ENCODE data around the gene MERTK.

MERTK gene

GRCh38 chr2:112019569-112019982 lies 121.2 kb downstream of the MERTK start:
- Histone ChIP-seq H3K27me3 (ENCODE audit: control insufficient read depth in 5 of 5, insufficient read depth in 4 of 5, low read length in 5 of 5) (peaks cover 0 to 2% (median 0%) of the 10 kb centered on the region in 5 donors), H3K27ac (ENCODE audit: low read depth, low read length) (no peak overlapping the region), H3K4me1 (ENCODE audit: control insufficient read depth in 5 of 5, insufficient read depth in 5 of 5, low read length in 5 of 5) (peaks cover 0 to 5% (median 0%) of the 10 kb centered on the region in 5 donors), H3K9ac (ENCODE audit: low read length in 5 of 5) (no peak overlapping the region), H3K9me3 (ENCODE audit: control insufficient read depth in 5 of 5, low read length in 5 of 5) (no peaks in the 10 kb centered on the region), H3K4me3 (ENCODE audit: low read depth in 1 of 5, low read length in 5 of 5) (no peak overlapping the region), H3K36me3 (ENCODE audit: control insufficient read depth in 5 of 5, insufficient read depth in 5 of 5, low read length in 5 of 5) (peaks cover 0 to 11% (median 3%) of the 10 kb centered on the region in 5 donors)

GRCh38 chr2:112020561-112020960 lies 122.2 kb downstream of the MERTK start:
- no peak overlapping the region for H3K4me3 ChIP-seq (ENCODE audit: low read depth in 1 of 5, low read length in 5 of 5)
- peaks cover 0 to 11% (median 3%) of the 10 kb centered on the region in 5 donors for H3K36me3 ChIP-seq (ENCODE audit: control insufficient read depth in 5 of 5, insufficient read depth in 5 of 5, low read length in 5 of 5)
- H3K9me3 ChIP-seq (ENCODE audit: control insufficient read depth in 5 of 5, low read length in 5 of 5) = no peaks in the 10 kb centered on the region
- peaks cover 0 to 2% (median 0%) of the 10 kb centered on the region in 5 donors for H3K27me3 ChIP-seq (ENCODE audit: control insufficient read depth in 5 of 5, insufficient read depth in 4 of 5, low read length in 5 of 5)
- no peak overlapping the region for H3K27ac ChIP-seq (ENCODE audit: low read depth, low read length)
- H3K9ac ChIP-seq (ENCODE audit: low read length in 5 of 5) = no peak overlapping the region
- peaks cover 0 to 5% (median 0%) of the 10 kb centered on the region in 5 donors for H3K4me1 ChIP-seq (ENCODE audit: control insufficient read depth in 5 of 5, insufficient read depth in 5 of 5, low read length in 5 of 5)

GRCh38 chr2:112021290-112021689 lies 122.9 kb downstream of the MERTK start:
- Histone ChIP-seq H3K36me3 (ENCODE audit: control insufficient read depth in 5 of 5, insufficient read depth in 5 of 5, low read length in 5 of 5) (peaks cover 0 to 11% (median 3%) of the 10 kb centered on the region in 5 donors), H3K27ac (ENCODE audit: low read depth, low read length) (no peak overlapping the region)

GRCh38 chr2:112021781-112022231 lies 123.4 kb downstream of the MERTK start:
- Histone ChIP-seq H3K4me1 (ENCODE audit: control insufficient read depth in 5 of 5, insufficient read depth in 5 of 5, low read length in 5 of 5) (peaks cover 0 to 8% (median 0%) of the 10 kb centered on the region in 5 donors), H3K9ac (ENCODE audit: low read length in 5 of 5) (no peak overlapping the region), H3K27me3 (ENCODE audit: control insufficient read depth in 5 of 5, insufficient read depth in 4 of 5, low read length in 5 of 5) (peaks cover 0 to 2% (median 0%) of the 10 kb centered on the region in 5 donors), H3K4me3 (ENCODE audit: low read depth in 1 of 5, low read length in 5 of 5) (no peak overlapping the region), H3K9me3 (ENCODE audit: control insufficient read depth in 5 of 5, low read length in 5 of 5) (no peaks in the 10 kb centered on the region), H3K27ac (ENCODE audit: low read depth, low read length) (no peak overlapping the region), H3K36me3 (ENCODE audit: control insufficient read depth in 5 of 5, insufficient read depth in 5 of 5, low read length in 5 of 5) (peaks cover 0 to 11% (median 3%) of the 10 kb centered on the region in 5 donors)

More at GRCh38 chr2:112021290-112021689, 122.9 kb downstream of the MERTK start:
- Histone ChIP-seq H3K9me3 (ENCODE audit: control insufficient read depth in 5 of 5, low read length in 5 of 5) (no peaks in the 10 kb centered on the region), H3K27me3 (ENCODE audit: control insufficient read depth in 5 of 5, insufficient read depth in 4 of 5, low read length in 5 of 5) (peaks cover 0 to 2% (median 0%) of the 10 kb centered on the region in 5 donors), H3K4me1 (ENCODE audit: control insufficient read depth in 5 of 5, insufficient read depth in 5 of 5, low read length in 5 of 5) (peaks cover 0 to 5% (median 0%) of the 10 kb centered on the region in 5 donors), H3K9ac (ENCODE audit: low read length in 5 of 5) (no peak overlapping the region), H3K4me3 (ENCODE audit: low read depth in 1 of 5, low read length in 5 of 5) (no peak overlapping the region)

GRCh38 chr2:112023707-112024106 lies 125.3 kb downstream of the MERTK start:
- peaks cover 0 to 8% (median 0%) of the 10 kb centered on the region in 5 donors for H3K4me1 ChIP-seq (ENCODE audit: control insufficient read depth in 5 of 5, insufficient read depth in 5 of 5, low read length in 5 of 5)
- H3K9me3 ChIP-seq (ENCODE audit: control insufficient read depth in 5 of 5, low read length in 5 of 5) = no peaks in the 10 kb centered on the region
- no peak overlapping the region for H3K27ac ChIP-seq (ENCODE audit: low read depth, low read length)
- no peak overlapping the region for H3K9ac ChIP-seq (ENCODE audit: low read length in 5 of 5)
- no peak overlapping the region for H3K4me3 ChIP-seq (ENCODE audit: low read depth in 1 of 5, low read length in 5 of 5)
- peaks cover 0 to 11% (median 3%) of the 10 kb centered on the region in 5 donors for H3K36me3 ChIP-seq (ENCODE audit: control insufficient read depth in 5 of 5, insufficient read depth in 5 of 5, low read length in 5 of 5)
- H3K27me3 ChIP-seq (ENCODE audit: control insufficient read depth in 5 of 5, insufficient read depth in 4 of 5, low read length in 5 of 5) = peaks cover 0 to 2% (median 0%) of the 10 kb centered on the region in 5 donors

- Histone ChIP-seq H3K36me3 (ENCODE audit: control insufficient read depth in 5 of 5, insufficient read depth in 5 of 5, low read length in 5 of 5) (peaks cover 0 to 11% (median 3%) of the 10 kb centered on the region in 5 donors), H3K4me3 (ENCODE audit: low read depth in 1 of 5, low read length in 5 of 5) (no peak overlapping the region), H3K27me3 (ENCODE audit: control insufficient read depth in 5 of 5, insufficient read depth in 4 of 5, low read length in 5 of 5) (peaks cover 0 to 2% (median 0%) of the 10 kb centered on the region in 5 donors), H3K9me3 (ENCODE audit: control insufficient read depth in 5 of 5, low read length in 5 of 5) (no peaks in the 10 kb centered on the region), H3K4me1 (ENCODE audit: control insufficient read depth in 5 of 5, insufficient read depth in 5 of 5, low read length in 5 of 5) (peaks cover 0 to 8% (median 0%) of the 10 kb centered on the region in 5 donors), H3K27ac (ENCODE audit: low read depth, low read length) (no peak overlapping the region), H3K9ac (ENCODE audit: low read length in 5 of 5) (no peak overlapping the region)
Measured at GRCh38 chr2:112024231-112024630, 125.8 kb downstream of the MERTK start.

GRCh38 chr2:112024896-112025491 lies 126.6 kb downstream of the MERTK start:
- H3K27ac ChIP-seq (ENCODE audit: low read depth, low read length) = no peak overlapping the region
- no peak overlapping the region for H3K9ac ChIP-seq (ENCODE audit: low read length in 5 of 5)
- no peak overlapping the region for H3K4me3 ChIP-seq (ENCODE audit: low read depth in 1 of 5, low read length in 5 of 5)
- peaks cover 0 to 8% (median 0%) of the 10 kb centered on the region in 5 donors for H3K4me1 ChIP-seq (ENCODE audit: control insufficient read depth in 5 of 5, insufficient read depth in 5 of 5, low read length in 5 of 5)
- H3K36me3 ChIP-seq (ENCODE audit: control insufficient read depth in 5 of 5, insufficient read depth in 5 of 5, low read length in 5 of 5) = peaks cover 0 to 11% (median 3%) of the 10 kb centered on the region in 5 donors
- peaks cover 0 to 2% (median 0%) of the 10 kb centered on the region in 5 donors for H3K27me3 ChIP-seq (ENCODE audit: control insufficient read depth in 5 of 5, insufficient read depth in 4 of 5, low read length in 5 of 5)
- H3K9me3 ChIP-seq (ENCODE audit: control insufficient read depth in 5 of 5, low read length in 5 of 5) = no peaks in the 10 kb centered on the region

- Histone ChIP-seq H3K27ac (ENCODE audit: low read depth, low read length) (no peak overlapping the region), H3K9ac (ENCODE audit: low read length in 5 of 5) (no peak overlapping the region), H3K36me3 (ENCODE audit: control insufficient read depth in 5 of 5, insufficient read depth in 5 of 5, low read length in 5 of 5) (peaks cover 0 to 9% (median 3%) of the 10 kb centered on the region in 5 donors), H3K4me1 (ENCODE audit: control insufficient read depth in 5 of 5, insufficient read depth in 5 of 5, low read length in 5 of 5) (peaks cover 0 to 9% (median 2%) of the 10 kb centered on the region in 5 donors), H3K9me3 (ENCODE audit: control insufficient read depth in 5 of 5, low read length in 5 of 5) (no peaks in the 10 kb centered on the region), H3K27me3 (ENCODE audit: control insufficient read depth in 5 of 5, insufficient read depth in 4 of 5, low read length in 5 of 5) (no peaks in the 10 kb centered on the region), H3K4me3 (ENCODE audit: low read depth in 1 of 5, low read length in 5 of 5) (no peak overlapping the region)
Measured at GRCh38 chr2:112026509-112026908, 128.1 kb downstream of the MERTK start.

- Histone ChIP-seq H3K4me3 (ENCODE audit: low read depth in 1 of 5, low read length in 5 of 5) (no peak overlapping the region), H3K9ac (ENCODE audit: low read length in 5 of 5) (no peak overlapping the region), H3K27me3 (ENCODE audit: control insufficient read depth in 5 of 5, insufficient read depth in 4 of 5, low read length in 5 of 5) (no peaks in the 10 kb centered on the region), H3K36me3 (ENCODE audit: control insufficient read depth in 5 of 5, insufficient read depth in 5 of 5, low read length in 5 of 5) (peaks cover 0 to 7% (median 0%) of the 10 kb centered on the region in 5 donors), H3K9me3 (ENCODE audit: control insufficient read depth in 5 of 5, low read length in 5 of 5) (no peaks in the 10 kb centered on the region), H3K27ac (ENCODE audit: low read depth, low read length) (no peak overlapping the region), H3K4me1 (ENCODE audit: control insufficient read depth in 5 of 5, insufficient read depth in 5 of 5, low read length in 5 of 5) (peaks cover 0 to 21% (median 13%) of the 10 kb centered on the region in 5 donors)
Measured at GRCh38 chr2:112027767-112028166, 129.4 kb downstream of the MERTK start.

GRCh38 chr2:112029164-112029563 lies 130.8 kb downstream of the MERTK start:
- Histone ChIP-seq H3K4me3 (ENCODE audit: low read depth in 1 of 5, low read length in 5 of 5) (no peak overlapping the region), H3K9me3 (ENCODE audit: control insufficient read depth in 5 of 5, low read length in 5 of 5) (no peaks in the 10 kb centered on the region), H3K36me3 (ENCODE audit: control insufficient read depth in 5 of 5, insufficient read depth in 5 of 5, low read length in 5 of 5) (peaks cover 0 to 7% (median 0%) of the 10 kb centered on the region in 5 donors), H3K27me3 (ENCODE audit: control insufficient read depth in 5 of 5, insufficient read depth in 4 of 5, low read length in 5 of 5) (no peaks in the 10 kb centered on the region), H3K4me1 (ENCODE audit: control insufficient read depth in 5 of 5, insufficient read depth in 5 of 5, low read length in 5 of 5) (peaks cover 4 to 28% (median 15%) of the 10 kb centered on the region in 5 donors), H3K27ac (ENCODE audit: low read depth, low read length) (no peak overlapping the region), H3K9ac (ENCODE audit: low read length in 5 of 5) (no peak overlapping the region)
